Keratinocyte (primary cell): ENCODE measurements around the gene EPSTI1.

ENCODE experiments used
- CTCF ChIP-seq, 3 experiments: IDR thresholded peaks in 1 of 3; conservative IDR thresholded peaks in 1 of 3; optimal IDR thresholded peaks in 1 of 3; 2 replicates in 2 of 3; 3 replicates in 1 of 3; pipeline versions ENCODE3 to v1.5.1; 2011; ENCODE audit warnings: low read length in 3 of 3, mild to moderate bottlenecking in 3 of 3, moderate library complexity in 2 of 3, control low read depth in 1 of 3, inconsistent platforms in 1 of 3; ENCODE audit not compliant: insufficient read depth in 2 of 3; ENCODE audit errors: extremely low read depth in 1 of 3
- EZH2 ChIP-seq: IDR thresholded peaks from one replicate; pipeline ENCODE4 v1.6.1; 2012; ENCODE audit warnings: inconsistent platforms, mild to moderate bottlenecking, low read length, moderate library complexity

GRCh38 chr13:42947925-42948324, 44.1 kb downstream of the EPSTI1 start:
- no peak for TF ChIP-seq EZH2
- no peak for TF ChIP-seq CTCF (optimal IDR thresholded peaks at IDR 0.05 in 1 of 3, IDR thresholded peaks at IDR 0.05 in 1 of 3, conservative IDR thresholded peaks at IDR 0.05 in 1 of 3; ENCODE audit: extremely low read depth in 1 of 3, insufficient read depth in 2 of 3, low read length in 3 of 3)
